HCT116 (cell line): ENCODE measurements around the gene OR5C1.

Experiments
- CTCF ChIP-seq, 3 experiments: fragments of 200-600 bp in 1 of 3; sonication (generic) in 1 of 3; IDR thresholded peaks in 2 of 3; conservative IDR thresholded peaks in 1 of 3; 2 replicates each; pipeline ENCODE4 v1.5.1; 2012 to 2017; ENCODE audit warnings: low read depth in 2 of 3, low read length in 2 of 3, antibody characterized with exemption in 1 of 3, borderline replicate concordance in 1 of 3, control low read depth in 1 of 3, mild to moderate bottlenecking in 1 of 3, mixed read lengths in 1 of 3, mixed run types in 1 of 3, moderate library complexity in 1 of 3; ENCODE audit not compliant: insufficient read depth in 1 of 3
- FOSL1 ChIP-seq: IDR thresholded peaks from 2 replicates; pipeline ENCODE4 v1.6.1; 2012; ENCODE audit warnings: low read depth
- POLR2A ChIP-seq: IDR thresholded peaks from 2 replicates; pipeline ENCODE4 v1.7.0; 2011; ENCODE audit warnings: borderline replicate concordance; ENCODE audit not compliant: insufficient read depth, insufficient read length; ENCODE audit errors: extremely low read depth
- POLR2AphosphoS5 ChIP-seq: IDR thresholded peaks from 2 replicates; pipeline ENCODE4 v1.6.1; 2011; ENCODE audit warnings: mild to moderate bottlenecking, low read depth, low read length, moderate library complexity
- ZBTB33 ChIP-seq: IDR thresholded peaks from 2 replicates; pipeline ENCODE4 v1.6.1; 2011; ENCODE audit warnings: mild to moderate bottlenecking, low read length, moderate library complexity; ENCODE audit not compliant: insufficient replicate concordance; ENCODE audit errors: extremely low read depth

- no peak for TF ChIP-seq POLR2A
- no peak for TF ChIP-seq CTCF (IDR thresholded peaks at IDR 0.05 in 2 of 3, conservative IDR thresholded peaks at IDR 0.05 in 1 of 3; ENCODE audit: borderline replicate concordance in 1 of 3, insufficient read depth in 1 of 3, low read depth in 2 of 3, low read length in 2 of 3)
- no peak for TF ChIP-seq FOSL1
- no peak for TF ChIP-seq ZBTB33
- TF ChIP-seq POLR2AphosphoS5 = no peak
These were observed 10.7 kb upstream of the OR5C1 start for GRCh38 chr9:122777935-122778627.
